ENCODE results near the gene STOML1. TPM values are rescaled to one million over a fixed set of nuclear protein-coding genes. Genes with fewer than 3 reads are reported as not detected.

STOML1 gene
- total RNA-seq, 1 experiment from 2014 or later, result 6.9 TPM

DNA sequence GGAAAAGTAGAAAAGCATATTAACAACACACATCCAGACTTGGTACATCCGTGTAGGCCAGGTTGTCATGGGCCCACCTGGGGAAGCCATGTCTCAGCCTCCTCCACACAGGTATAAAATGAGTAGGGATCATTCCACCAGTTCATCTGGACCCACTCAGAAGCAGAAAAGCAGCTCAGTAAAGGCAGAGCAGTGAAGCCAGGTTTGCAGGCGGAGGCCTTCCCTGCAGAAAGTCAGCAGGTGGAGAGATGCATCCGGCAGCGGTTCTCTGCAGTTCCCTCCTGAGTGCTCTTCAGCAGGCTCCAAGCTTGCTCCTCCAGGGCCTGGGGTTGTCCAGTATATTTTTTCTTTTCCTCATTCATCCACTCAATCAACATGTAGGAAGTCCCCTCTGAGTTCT is 43.7 kb downstream of the STOML1 start:
- CTCF ChIA-PET, result no interaction called here
- no TSS peak for BruUV-seq (replicated peaks)
- Histone ChIP-seq H3K9me3 (ENCODE audit: control insufficient read depth, insufficient read depth, low read depth, low read length) (no peaks in the 10 kb centered on the region), H3K36me3 (ENCODE audit: control insufficient read depth, insufficient read depth, low read length) (no peaks in the 10 kb centered on the region), H3K27me3 (ENCODE audit: control insufficient read depth, insufficient read depth, low read length) (no peaks in the 10 kb centered on the region), H3K27ac (ENCODE audit: low read length) (no peak overlapping the region), H3K4me3 (ENCODE audit: low read depth in 2 of 2, low read length in 2 of 2) (no peak overlapping the region), H3K4me1 (ENCODE audit: control insufficient read depth, insufficient read depth, low read length) (peaks cover 6% of the 10 kb centered on the region; the same call in 1 of the 2 replicates)
- TF ChIP-seq REST (IDR thresholded peaks at IDR 0.05; ENCODE audit: insufficient read depth in 1 of 2, low read depth in 2 of 2, low read length in 1 of 2) (no peak), TCF7L2 (IDR thresholded peaks at IDR 0.05; ENCODE audit: low read depth, low read length) (no peak), CTCF (IDR thresholded peaks at IDR 0.05) (no peak), POLR2AphosphoS5 (IDR thresholded peaks at IDR 0.05; ENCODE audit: low read depth, low read length) (no peak)
- DNase-seq (ENCODE audit: low read depth, low spot score), result no peak
- ATAC-seq, result no peak
- POLR2A ChIA-PET, result no interaction called here
- in situ Hi-C loops (cut with HindIII; ENCODE audit: low pct_unique_long_range_greater_than_20kb, low sequenced_read_pairs), result no loop called here
- intact Hi-C loops (cut with micrococcal nuclease; ENCODE audit: unreplicated experiment), result no loop called here

- peaks cover 6% of the 10 kb centered on the region; the same call in 1 of the 2 replicates for H3K4me1 ChIP-seq (ENCODE audit: control insufficient read depth, insufficient read depth, low read length)
- TF ChIP-seq SIN3A (IDR thresholded peaks at IDR 0.05; ENCODE audit: borderline replicate concordance, insufficient read depth, low read depth, low read length) (no peak), TCF7L2 (IDR thresholded peaks at IDR 0.05; ENCODE audit: low read depth, low read length) (no peak), POLR2AphosphoS5 (IDR thresholded peaks at IDR 0.05; ENCODE audit: low read depth, low read length) (no peak), REST (IDR thresholded peaks at IDR 0.05; ENCODE audit: insufficient read depth in 1 of 2, low read depth in 2 of 2, low read length in 1 of 2) (no peak), CTCF (IDR thresholded peaks at IDR 0.05) (no peak)
- H3K27ac ChIP-seq (ENCODE audit: low read length), result no peak overlapping the region
- H3K4me3 ChIP-seq (ENCODE audit: low read depth in 2 of 2, low read length in 2 of 2), result no peak overlapping the region
- ATAC-seq (no peak), DNase-seq (ENCODE audit: low read depth, low spot score) (no peak)
- no peaks in the 10 kb centered on the region for H3K36me3 ChIP-seq (ENCODE audit: control insufficient read depth, insufficient read depth, low read length)
- in situ Hi-C loops (cut with HindIII; ENCODE audit: low pct_unique_long_range_greater_than_20kb, low sequenced_read_pairs), result no loop called here
- ChIA-PET CTCF (no interaction called here), POLR2A (no interaction called here)
- BruUV-seq (replicated peaks), result no TSS peak
- intact Hi-C loops (cut with micrococcal nuclease; ENCODE audit: unreplicated experiment), result no loop called here
- no peaks in the 10 kb centered on the region for H3K9me3 ChIP-seq (ENCODE audit: control insufficient read depth, insufficient read depth, low read depth, low read length)
- H3K27me3 ChIP-seq (ENCODE audit: control insufficient read depth, insufficient read depth, low read length), result no peaks in the 10 kb centered on the region
These were observed 44.4 kb downstream of the STOML1 start for GRCh38 chr15:73947651-73948050.

All from Panc1 (cell line).